Mucosa of stomach (tissue), 1 donor: Measurements from ENCODE around the gene PROSER1.

ENCODE experiments used
- H3K27me3 ChIP-seq: one replicate; pipeline ENCODE4 v1.7.0; 2013; ENCODE audit warnings: mild to moderate bottlenecking, low read length; ENCODE audit not compliant: control insufficient read depth, insufficient read depth
- H3K36me3 ChIP-seq: one replicate; pipeline ENCODE4 v1.7.0; 2013; ENCODE audit warnings: low read length; ENCODE audit not compliant: control insufficient read depth, insufficient read depth
- H3K4me1 ChIP-seq: one replicate; pipeline ENCODE4 v1.7.0; 2013; ENCODE audit warnings: mild to moderate bottlenecking, low read length; ENCODE audit not compliant: control insufficient read depth, insufficient read depth
- H3K4me3 ChIP-seq: one replicate; pipeline ENCODE4 v1.7.0; 2013; ENCODE audit warnings: low read length
- H3K9ac ChIP-seq: one replicate; pipeline ENCODE4 v1.7.0; 2013; ENCODE audit warnings: mild to moderate bottlenecking, low read length, moderate library complexity
- H3K9me3 ChIP-seq: one replicate; pipeline ENCODE4 v1.7.0; 2013; ENCODE audit warnings: mild to moderate bottlenecking, low read length, moderate library complexity; ENCODE audit not compliant: control insufficient read depth
- donor health status: Pancreatic carcinoma.

PROSER1 gene

GRCh38 chr13:38979891-38980749 is 57.8 kb downstream of the PROSER1 start:
- H3K27me3 ChIP-seq = no peaks in the 10 kb centered on the region
- H3K36me3 ChIP-seq = no peaks in the 10 kb centered on the region
- no peaks in the 10 kb centered on the region for H3K4me1 ChIP-seq
- H3K4me3 ChIP-seq = no peak overlapping the region
- H3K9ac ChIP-seq = no peak overlapping the region
- H3K9me3 ChIP-seq = no peaks in the 10 kb centered on the region

GRCh38 chr13:38970380-38971051 is 67.4 kb downstream of the PROSER1 start:
- no peaks in the 10 kb centered on the region for H3K4me1 ChIP-seq
- H3K9ac ChIP-seq = no peak overlapping the region
- H3K27me3 ChIP-seq = no peaks in the 10 kb centered on the region
- no peaks in the 10 kb centered on the region for H3K9me3 ChIP-seq
- H3K36me3 ChIP-seq = no peaks in the 10 kb centered on the region
- no peak overlapping the region for H3K4me3 ChIP-seq

- Histone ChIP-seq H3K9ac (no peak overlapping the region), H3K9me3 (no peaks in the 10 kb centered on the region), H3K4me1 (no peaks in the 10 kb centered on the region), H3K27me3 (no peaks in the 10 kb centered on the region), H3K36me3 (no peaks in the 10 kb centered on the region), H3K4me3 (no peak overlapping the region)
Observed at GRCh38 chr13:38969187-38969586, 68.7 kb downstream of the PROSER1 start.

GRCh38 chr13:38967446-38967845 is 70.4 kb downstream of the PROSER1 start:
- Histone ChIP-seq H3K9ac (no peak overlapping the region), H3K36me3 (no peaks in the 10 kb centered on the region), H3K27me3 (no peaks in the 10 kb centered on the region), H3K9me3 (no peaks in the 10 kb centered on the region), H3K4me1 (no peaks in the 10 kb centered on the region), H3K4me3 (no peak overlapping the region)

GRCh38 chr13:38965281-38965680 is 72.6 kb downstream of the PROSER1 start:
- Histone ChIP-seq H3K27me3 (no peaks in the 10 kb centered on the region), H3K9me3 (no peaks in the 10 kb centered on the region), H3K9ac (no peak overlapping the region), H3K4me1 (no peaks in the 10 kb centered on the region), H3K36me3 (no peaks in the 10 kb centered on the region), H3K4me3 (no peak overlapping the region)

GRCh38 chr13:38960175-38960574 is 77.7 kb downstream of the PROSER1 start:
- Histone ChIP-seq H3K4me1 (no peaks in the 10 kb centered on the region), H3K4me3 (no peak overlapping the region), H3K27me3 (no peaks in the 10 kb centered on the region), H3K9ac (no peak overlapping the region), H3K9me3 (no peaks in the 10 kb centered on the region), H3K36me3 (no peaks in the 10 kb centered on the region)
